ENCODE measurements around the gene NEDD9. TPM values are rescaled to one million over a fixed set of nuclear protein-coding genes. Genes with fewer than 3 reads are reported as not detected.

NEDD9 gene
- total and polyA plus RNA-seq, 2 of the 13 experiments (the other 11 are each of a cell fraction or from before 2014, with no cell fraction given) = 27.1 to 389 TPM

- TF ChIP-seq HDAC2 (CRISPR knock-in tag; IDR thresholded peaks at IDR 0.05) (no peak), CHCHD3 (CRISPR knock-in tag; IDR thresholded peaks at IDR 0.05) (no peak), ATF4 (CRISPR knock-in tag; IDR thresholded peaks at IDR 0.05) (no peak), SKIL (CRISPR knock-in tag; IDR thresholded peaks at IDR 0.05; ENCODE audit: borderline replicate concordance) (0 out of 2 replicates have a peak, but pooled peaks have one; percentile 29), ZNF251 (CRISPR knock-in tag; IDR thresholded peaks at IDR 0.05) (no peak), ZNF207 (IDR thresholded peaks at IDR 0.05; ENCODE audit: borderline replicate concordance) (no peak), HMG20A (CRISPR knock-in tag; IDR thresholded peaks at IDR 0.05; ENCODE audit: borderline replicate concordance) (no peak), ZNF414 (CRISPR knock-in tag; IDR thresholded peaks at IDR 0.05) (peak; percentile 33; the same call in 1 of the 2 replicates), ZNF547 (CRISPR knock-in tag; IDR thresholded peaks at IDR 0.05) (no peak), ATF7-NPFF (CRISPR knock-in tag; IDR thresholded peaks at IDR 0.05; ENCODE audit: low read depth) (no peak), IRX3 (CRISPR knock-in tag; IDR thresholded peaks at IDR 0.05; ENCODE audit: borderline replicate concordance, low read depth) (no peak), ATF6 (CRISPR knock-in tag; conservative IDR thresholded peaks at IDR 0.05) (no peak), ZNF605 (CRISPR knock-in tag; IDR thresholded peaks at IDR 0.05) (0 out of 2 replicates have a peak, but pooled peaks have one; percentile 11), NFYB (CRISPR knock-in tag; IDR thresholded peaks at IDR 0.05) (no peak), ZNF644 (CRISPR knock-in tag; IDR thresholded peaks at IDR 0.05; ENCODE audit: low read depth) (no peak), DMTF1 (CRISPR knock-in tag; IDR thresholded peaks at IDR 0.05) (no peak), ATF3 (CRISPR knock-in tag; IDR thresholded peaks at IDR 0.05) (no peak)
Observed at GRCh38 chr6:11190625-11191245, 41.7 kb downstream of the NEDD9 start (continued).

Measured in HepG2 (cell line).